DMS 273 (cell line): ENCODE data around the gene LRRTM3.

ENCODE experiments used
- DNase-seq: peaks from one replicate; lab custom pipeline; 2025; ENCODE audit not compliant: unreplicated experiment; lab: John Stamatoyannopoulos, UW

LRRTM3 gene

DNA sequence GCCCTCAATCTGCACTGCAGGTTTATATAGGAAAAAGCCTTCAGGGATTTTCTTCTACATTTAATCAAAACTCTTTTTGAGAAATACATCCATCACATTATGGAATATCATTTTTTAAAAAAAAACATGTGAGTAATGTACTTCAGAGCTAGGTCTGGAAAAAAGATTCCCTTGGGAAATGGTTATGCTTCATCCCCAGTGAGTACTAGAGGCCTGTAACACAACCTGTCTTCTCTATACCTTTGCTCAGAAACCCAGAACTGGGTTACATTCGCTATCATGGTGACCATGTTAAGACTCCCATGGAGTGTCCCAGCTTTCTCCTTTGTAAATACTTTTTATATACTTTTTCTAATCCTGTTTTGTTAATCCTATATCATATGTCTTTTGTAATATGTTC, 186.9 kb downstream of the LRRTM3 start:
- no peak for DNase-seq

- no peak for DNase-seq
These were observed 189.1 kb downstream of the LRRTM3 start for GRCh38 chr10:67114945-67115344.

GRCh38 chr10:67115972-67116371, 190.1 kb downstream of the LRRTM3 start:
- no peak for DNase-seq

- DNase-seq: no peak
These were observed 193.8 kb downstream of the LRRTM3 start for GRCh38 chr10:67119651-67120050.

- DNase-seq: no peak
These were observed 201.6 kb downstream of the LRRTM3 start for GRCh38 chr10:67127441-67127840.

DNA sequence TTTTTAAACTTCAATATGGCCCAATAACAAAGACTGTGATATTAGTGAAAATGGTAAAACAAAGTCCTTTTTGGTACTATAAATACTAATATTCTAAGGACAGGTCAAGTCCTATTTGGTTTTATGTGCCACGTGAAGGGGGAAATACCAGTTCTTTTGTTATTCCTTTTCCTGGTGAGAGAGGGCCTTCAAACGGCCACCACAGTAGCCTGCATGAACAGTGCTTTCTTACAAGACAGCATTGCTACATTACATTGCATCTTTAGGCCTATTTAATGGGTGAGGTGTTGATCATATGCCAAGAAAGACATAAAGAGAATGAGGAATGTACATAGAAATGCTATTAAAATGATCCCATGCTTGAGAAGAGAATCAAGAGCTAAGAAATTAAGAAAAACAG, 214.8 kb downstream of the LRRTM3 start:
- DNase-seq: no peak

DNA sequence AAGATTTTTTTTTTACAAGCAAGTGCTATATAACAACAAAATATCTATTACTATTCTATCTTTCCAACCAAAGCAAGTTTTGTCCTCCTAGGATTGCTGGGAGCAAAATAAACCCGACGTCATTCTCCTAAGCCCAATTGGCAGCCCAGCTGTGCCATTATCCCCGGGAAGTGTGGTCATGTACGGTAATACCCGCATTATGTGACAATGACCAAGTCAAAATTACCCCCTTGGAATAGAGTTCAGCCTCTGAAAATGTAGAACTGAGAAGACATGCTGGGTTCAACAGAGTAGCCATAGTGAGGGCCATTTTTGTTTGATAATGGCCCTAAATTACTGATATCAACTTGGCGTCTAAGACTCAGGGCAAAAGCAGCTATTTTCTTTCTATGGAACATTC, 215.5 kb downstream of the LRRTM3 start:
- no peak for DNase-seq

DNA sequence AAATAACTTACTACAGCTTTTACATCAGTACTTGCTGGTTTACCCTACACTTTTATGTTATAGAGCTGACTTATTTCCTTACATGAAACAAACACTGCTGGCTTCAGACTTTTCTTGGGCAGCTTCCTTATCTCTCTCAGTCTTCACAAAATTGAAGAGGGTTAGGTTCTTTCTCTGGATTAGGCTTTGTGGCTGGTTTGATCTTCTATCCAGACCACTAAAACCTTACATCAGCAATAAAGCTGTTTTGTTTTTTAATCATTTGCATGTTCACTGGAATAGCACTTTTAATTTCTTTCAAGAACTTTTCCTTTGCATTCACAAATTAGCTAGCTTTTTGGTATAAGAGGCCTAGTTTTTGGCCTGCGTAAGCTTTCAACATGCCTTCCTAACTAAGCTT, 218.7 kb downstream of the LRRTM3 start:
- no peak for DNase-seq
